ENCODE data around the gene TPM2. TPM values are rescaled to one million over a fixed set of nuclear protein-coding genes. Genes with fewer than 3 reads are reported as not detected.

Gene TPM2
- total and polyA plus RNA-seq, 2 donors (not counting 1 experiment from before 2014, with no cell fraction given) = 2.4 to 6.3 TPM

- H3K9me3 ChIP-seq (ENCODE audit: control extremely low read depth in 1 of 3, control insufficient read depth in 2 of 3, insufficient read depth in 1 of 3, low read length in 2 of 3) = peaks cover 0 to 3% (median 0%) of the 10 kb centered on the region in 3 donors
- intact Hi-C loops (cut with micrococcal nuclease) = loop anchor here (1.0 to 5.0 kb wide), 4 partner anchors 31 to 542 kb away; partner anchors contain the start of genes ATOSB, FAM221B and TMEM8B
- Mint-ChIP-seq H3K27ac (peak overlapping the region; percentile 97), H3K4me3 (peak overlapping the region; percentile 94), H3K9me3 (ENCODE audit: insufficient read depth) (no peaks in the 10 kb centered on the region), H3K27me3 (no peaks in the 10 kb centered on the region), H3K4me1 (peaks cover 76% of the 10 kb centered on the region)
- peaks cover 22% of the 10 kb centered on the region for H3K79me2 ChIP-seq (ENCODE audit: control insufficient read depth, insufficient read depth, low read length)
- ChIA-PET CTCF (interaction anchor here (0.8 to 15.0 kb wide), 20 partner anchors 8 to 223 kb away, joined by 3 to 268 read pairs (median 9); partner anchors contain the start of genes CA9, CD72, CREB3 and SIT1), POLR2A (interaction anchor here (0.6 to 4.6 kb wide), 10 partner anchors 11 to 98 kb away, joined by 4 to 62 read pairs (median 14); partner anchors contain the start of genes CD72, CREB3, SIT1 and TESK1)
- no peaks in the 10 kb centered on the region for H4K20me1 ChIP-seq (ENCODE audit: control insufficient read depth, insufficient read depth, low read length, poor library complexity, severe bottlenecking)
- H3K27me3 ChIP-seq (replicated peaks in 1 of 4; ENCODE audit: control extremely low read depth in 1 of 4, control insufficient read depth in 3 of 4, insufficient read depth in 4 of 4, low read length in 3 of 4) = no peaks in the 10 kb centered on the region
- DNase-seq (peak; percentile 48), ATAC-seq (ENCODE audit: low read depth) (no peak)
- 0% methylated on average over 3 of the region's 3 CpGs for WGBS (ENCODE audit: insufficient coverage)
- peaks cover 0 to 14% of the 10 kb centered on the region in 2 experiments for H3K36me3 ChIP-seq (replicated peaks in 1 of 2; ENCODE audit: control extremely low read depth in 1 of 2, control insufficient read depth in 1 of 2, extremely low read depth in 1 of 2, insufficient read depth in 2 of 2, low read length in 1 of 2)
- H3K4me1 ChIP-seq (ENCODE audit: control insufficient read depth in 2 of 2, insufficient read depth in 2 of 2, low read length in 2 of 2) = peaks cover 42 to 67% of the 10 kb centered on the region in 2 donors
- H2AFZ ChIP-seq (ENCODE audit: insufficient read depth, low read depth, low read length, poor library complexity, severe bottlenecking) = no peak overlapping the region
- TF ChIP-seq, protein P1, sequence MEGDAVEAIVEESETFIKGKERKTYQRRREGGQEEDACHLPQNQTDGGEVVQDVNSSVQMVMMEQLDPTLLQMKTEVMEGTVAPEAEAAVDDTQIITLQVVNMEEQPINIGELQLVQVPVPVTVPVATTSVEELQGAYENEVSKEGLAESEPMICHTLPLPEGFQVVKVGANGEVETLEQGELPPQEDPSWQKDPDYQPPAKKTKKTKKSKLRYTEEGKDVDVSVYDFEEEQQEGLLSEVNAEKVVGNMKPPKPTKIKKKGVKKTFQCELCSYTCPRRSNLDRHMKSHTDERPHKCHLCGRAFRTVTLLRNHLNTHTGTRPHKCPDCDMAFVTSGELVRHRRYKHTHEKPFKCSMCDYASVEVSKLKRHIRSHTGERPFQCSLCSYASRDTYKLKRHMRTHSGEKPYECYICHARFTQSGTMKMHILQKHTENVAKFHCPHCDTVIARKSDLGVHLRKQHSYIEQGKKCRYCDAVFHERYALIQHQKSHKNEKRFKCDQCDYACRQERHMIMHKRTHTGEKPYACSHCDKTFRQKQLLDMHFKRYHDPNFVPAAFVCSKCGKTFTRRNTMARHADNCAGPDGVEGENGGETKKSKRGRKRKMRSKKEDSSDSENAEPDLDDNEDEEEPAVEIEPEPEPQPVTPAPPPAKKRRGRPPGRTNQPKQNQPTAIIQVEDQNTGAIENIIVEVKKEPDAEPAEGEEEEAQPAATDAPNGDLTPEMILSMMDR (IDR thresholded peaks at IDR 0.05) = no peak
- peak overlapping the region; percentile 91 for H3K4me2 ChIP-seq (replicated peaks; ENCODE audit: low read depth, low read length, poor library complexity, severe bottlenecking)
- peak overlapping the region; percentile 84 for H3K9ac ChIP-seq (ENCODE audit: low read length)
- peak overlapping the region; percentile 99 to 100 for H3K27ac ChIP-seq (ENCODE audit: low read length in 2 of 2)
- H3K4me3 ChIP-seq (ENCODE audit: control extremely low read depth in 1 of 5, extremely low read depth in 1 of 5, insufficient read depth in 1 of 5, low read depth in 2 of 5, low read length in 4 of 5) = peak overlapping the region; percentile 84 to 93 (median 87)
Observed at GRCh38 chr9:35659340-35659739, 30.4 kb downstream of the TPM2 start.

- Histone ChIP-seq H3K27me3 (replicated peaks in 1 of 4; ENCODE audit: control extremely low read depth in 1 of 4, control insufficient read depth in 3 of 4, insufficient read depth in 4 of 4, low read length in 3 of 4) (no peaks in the 10 kb centered on the region), H4K20me1 (ENCODE audit: control insufficient read depth, insufficient read depth, low read length, poor library complexity, severe bottlenecking) (no peaks in the 10 kb centered on the region), H3K9ac (ENCODE audit: low read length) (peak overlapping the region; percentile 84), H2AFZ (ENCODE audit: insufficient read depth, low read depth, low read length, poor library complexity, severe bottlenecking) (peak overlapping the region; percentile 86), H3K36me3 (replicated peaks in 1 of 2; ENCODE audit: control extremely low read depth in 1 of 2, control insufficient read depth in 1 of 2, extremely low read depth in 1 of 2, insufficient read depth in 2 of 2, low read length in 1 of 2) (peaks cover 0 to 14% of the 10 kb centered on the region in 2 experiments), H3K27ac (ENCODE audit: low read length in 2 of 2) (peak overlapping the region; percentile 99 to 100), H3K4me3 (ENCODE audit: control extremely low read depth in 1 of 5, extremely low read depth in 1 of 5, insufficient read depth in 1 of 5, low read depth in 2 of 5, low read length in 4 of 5) (peak overlapping the region; percentile 84 to 93 (median 87)), H3K9me3 (ENCODE audit: control extremely low read depth in 1 of 3, control insufficient read depth in 2 of 3, insufficient read depth in 1 of 3, low read length in 2 of 3) (peaks cover 0 to 3% (median 0%) of the 10 kb centered on the region in 3 donors), H3K79me2 (ENCODE audit: control insufficient read depth, insufficient read depth, low read length) (peaks cover 22% of the 10 kb centered on the region), H3K4me1 (ENCODE audit: control insufficient read depth in 2 of 2, insufficient read depth in 2 of 2, low read length in 2 of 2) (peaks cover 42 to 67% of the 10 kb centered on the region in 2 donors), H3K4me2 (replicated peaks; ENCODE audit: low read depth, low read length, poor library complexity, severe bottlenecking) (peak overlapping the region; percentile 91)
- CTCF ChIA-PET = interaction anchor here (0.8 to 15.0 kb wide), 21 partner anchors 8 to 223 kb away, joined by 3 to 268 read pairs (median 9); partner anchors contain the start of genes CA9, CD72, CREB3 and SIT1
- Mint-ChIP-seq H3K27me3 (no peaks in the 10 kb centered on the region), H3K4me3 (peak overlapping the region; percentile 94), H3K9me3 (ENCODE audit: insufficient read depth) (no peaks in the 10 kb centered on the region), H3K27ac (peak overlapping the region; percentile 97), H3K4me1 (peaks cover 74% of the 10 kb centered on the region)
- POLR2A ChIA-PET = interaction anchor here (0.6 to 4.6 kb wide), 13 partner anchors 9 to 98 kb away, joined by 3 to 62 read pairs (median 10); partner anchors contain the start of genes CD72, CREB3, GBA2 and RGP1
- ATAC-seq (ENCODE audit: low read depth) (no peak), DNase-seq (no peak)
- WGBS (ENCODE audit: insufficient coverage) = 0% methylated on average over 2 of the region's 2 CpGs
- TF ChIP-seq, protein P1 (IDR thresholded peaks at IDR 0.05) = no peak
- no peak for TF ChIP-seq EZH2 (IDR thresholded peaks at IDR 0.05; ENCODE audit: borderline replicate concordance, insufficient read depth, low read depth, low read length, poor library complexity, severe bottlenecking)
- intact Hi-C loops (cut with micrococcal nuclease) = loop anchor here (1.0 to 5.0 kb wide), 10 partner anchors 13 to 542 kb away; partner anchors contain the start of genes ATOSB, CREB3, FAM221B and TLN1
Observed at GRCh38 chr9:35658968-35659220, 30.8 kb downstream of the TPM2 start.
